ENCODE data around the gene MAP3K4. TPM values are rescaled to one million over a fixed set of nuclear protein-coding genes. Genes with fewer than 3 reads are reported as not detected.
"Not testable (repeated sequence)": the region's sequence is repeated elsewhere in the genome, so short reads cannot be mapped to it uniquely, and the experiment has no call there.

MAP3K4 gene
- total RNA-seq, 6 donors from 2014 or later = 23.7 to 52.1 (median 40.5) TPM

- no peak overlapping the region for H3K4me3 ChIP-seq
- no peaks in the 10 kb centered on the region for H3K9me3 ChIP-seq
- ATAC-seq (ENCODE audit: low FRiP score in 2 of 2) = peak in 1 of 2 donors; percentile 29
- no peaks in the 10 kb centered on the region for H3K27me3 ChIP-seq
- TF ChIP-seq POLR2AphosphoS5 (IDR thresholded peaks at IDR 0.05) (no peak), EP300 (IDR thresholded peaks at IDR 0.05) (no peak), POLR2A (IDR thresholded peaks at IDR 0.05) (no peak)
- TF ChIP-seq, protein P1, sequence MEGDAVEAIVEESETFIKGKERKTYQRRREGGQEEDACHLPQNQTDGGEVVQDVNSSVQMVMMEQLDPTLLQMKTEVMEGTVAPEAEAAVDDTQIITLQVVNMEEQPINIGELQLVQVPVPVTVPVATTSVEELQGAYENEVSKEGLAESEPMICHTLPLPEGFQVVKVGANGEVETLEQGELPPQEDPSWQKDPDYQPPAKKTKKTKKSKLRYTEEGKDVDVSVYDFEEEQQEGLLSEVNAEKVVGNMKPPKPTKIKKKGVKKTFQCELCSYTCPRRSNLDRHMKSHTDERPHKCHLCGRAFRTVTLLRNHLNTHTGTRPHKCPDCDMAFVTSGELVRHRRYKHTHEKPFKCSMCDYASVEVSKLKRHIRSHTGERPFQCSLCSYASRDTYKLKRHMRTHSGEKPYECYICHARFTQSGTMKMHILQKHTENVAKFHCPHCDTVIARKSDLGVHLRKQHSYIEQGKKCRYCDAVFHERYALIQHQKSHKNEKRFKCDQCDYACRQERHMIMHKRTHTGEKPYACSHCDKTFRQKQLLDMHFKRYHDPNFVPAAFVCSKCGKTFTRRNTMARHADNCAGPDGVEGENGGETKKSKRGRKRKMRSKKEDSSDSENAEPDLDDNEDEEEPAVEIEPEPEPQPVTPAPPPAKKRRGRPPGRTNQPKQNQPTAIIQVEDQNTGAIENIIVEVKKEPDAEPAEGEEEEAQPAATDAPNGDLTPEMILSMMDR (IDR thresholded peaks at IDR 0.05) = no peak
- 96 to 97% methylated on average over 4 of the region's 4 CpGs for WGBS, 2 donors
- H3K36me3 ChIP-seq = peaks cover 6 to 89% (median 52%) of the 10 kb centered on the region in 4 donors
- no peak overlapping the region for H3K27ac ChIP-seq
- DNase-seq = no peak
- no peaks in the 10 kb centered on the region for H3K4me1 ChIP-seq
Measured at GRCh38 chr6:161116554-161116953, 125.0 kb downstream of the MAP3K4 start.

- Histone ChIP-seq H3K27ac (no peak overlapping the region), H3K36me3 (peaks cover 6 to 81% (median 45%) of the 10 kb centered on the region in 4 donors), H3K27me3 (no peaks in the 10 kb centered on the region), H3K4me1 (no peaks in the 10 kb centered on the region), H3K9me3 (no peaks in the 10 kb centered on the region), H3K4me3 (no peak overlapping the region)
- DNase-seq = no peak
- 78 to 80% methylated on average over 7 of the region's 7 CpGs for WGBS, 2 donors
- peak in 1 of 2 donors; percentile 85 for ATAC-seq (ENCODE audit: low FRiP score in 2 of 2)
- TF ChIP-seq, protein P1 (IDR thresholded peaks at IDR 0.05) = no peak
- TF ChIP-seq EP300 (IDR thresholded peaks at IDR 0.05) = peak in 1 of 4 donors; percentile 34
Measured at GRCh38 chr6:161117308-161117707, 125.7 kb downstream of the MAP3K4 start.

GRCh38 chr6:161117942-161118341 lies 126.4 kb downstream of the MAP3K4 start:
- H3K4me3 ChIP-seq = no peak overlapping the region
- no peak overlapping the region for H3K27ac ChIP-seq
- H3K27me3 ChIP-seq = no peaks in the 10 kb centered on the region
- TF ChIP-seq, protein P1 (IDR thresholded peaks at IDR 0.05) = no peak
- TF ChIP-seq POLR2A (IDR thresholded peaks at IDR 0.05) (no peak), POLR2AphosphoS5 (IDR thresholded peaks at IDR 0.05) (no peak), EP300 (IDR thresholded peaks at IDR 0.05) (no peak)
- WGBS, 2 donors = 93 to 94% methylated on average over 2 of the region's 2 CpGs
- H3K9me3 ChIP-seq = peaks cover 0 to 2% (median under 1%) of the 10 kb centered on the region in 4 donors
- DNase-seq (no peak), ATAC-seq (ENCODE audit: low FRiP score in 2 of 2) (no peak)
- H3K4me1 ChIP-seq = no peaks in the 10 kb centered on the region
- H3K36me3 ChIP-seq = peaks cover 6 to 78% (median 39%) of the 10 kb centered on the region in 4 donors

GRCh38 chr6:161123319-161123718 lies 131.8 kb downstream of the MAP3K4 start:
- H3K4me1 ChIP-seq; H3K27me3 ChIP-seq; DNase-seq; H3K27ac ChIP-seq; H3K4me3 ChIP-seq; ATAC-seq (ENCODE audit: low FRiP score in 2 of 2): not testable (repeated sequence)
- Histone ChIP-seq H3K9me3 (peaks cover 3 to 12% (median 8%) of the 10 kb centered on the region in 4 donors), H3K36me3 (peaks cover 0 to 55% (median 4%) of the 10 kb centered on the region in 4 donors)

DNA sequence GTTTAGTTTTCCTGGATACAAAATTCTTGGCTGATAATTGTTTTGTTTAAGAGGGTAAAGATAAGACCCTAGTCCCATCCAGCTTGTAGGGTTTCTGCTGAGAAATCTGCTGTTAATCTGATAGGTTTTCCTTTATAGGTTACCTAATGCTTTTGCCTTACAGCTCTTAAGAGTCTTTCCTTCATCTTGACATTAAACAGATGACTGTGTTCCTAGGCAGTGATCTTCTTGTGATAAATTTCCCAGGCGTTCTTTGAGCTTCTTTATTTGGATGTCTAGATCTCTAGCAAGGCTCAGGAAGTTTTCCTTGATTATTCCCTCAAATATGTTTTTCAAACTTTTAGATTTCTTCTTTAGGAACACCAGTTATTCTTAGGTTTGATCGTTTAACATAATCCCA lies 134.0 kb downstream of the MAP3K4 start:
- Histone ChIP-seq H3K27me3 (no peaks in the 10 kb centered on the region), H3K9me3 (peaks cover 3 to 12% (median 8%) of the 10 kb centered on the region in 4 donors), H3K4me3 (no peak overlapping the region), H3K36me3 (peaks cover 0 to 46% (median 0%) of the 10 kb centered on the region in 4 donors), H3K27ac (no peak overlapping the region), H3K4me1 (no peaks in the 10 kb centered on the region)
- ATAC-seq (ENCODE audit: low FRiP score in 2 of 2) (no peak), DNase-seq (no peak)
- TF ChIP-seq POLR2AphosphoS5 (IDR thresholded peaks at IDR 0.05) (no peak), EP300 (IDR thresholded peaks at IDR 0.05) (no peak), POLR2A (IDR thresholded peaks at IDR 0.05) (no peak)
- TF ChIP-seq, protein P1 (IDR thresholded peaks at IDR 0.05) = no peak
- 94 to 97% methylated on average over 2 of the region's 2 CpGs for WGBS, 2 donors
